Measurements from ENCODE around the gene NRIP3.
"Not testable (repeated sequence)": the region's sequence is repeated elsewhere in the genome, so short reads cannot be mapped to it uniquely, and the experiment has no call there.

DNA sequence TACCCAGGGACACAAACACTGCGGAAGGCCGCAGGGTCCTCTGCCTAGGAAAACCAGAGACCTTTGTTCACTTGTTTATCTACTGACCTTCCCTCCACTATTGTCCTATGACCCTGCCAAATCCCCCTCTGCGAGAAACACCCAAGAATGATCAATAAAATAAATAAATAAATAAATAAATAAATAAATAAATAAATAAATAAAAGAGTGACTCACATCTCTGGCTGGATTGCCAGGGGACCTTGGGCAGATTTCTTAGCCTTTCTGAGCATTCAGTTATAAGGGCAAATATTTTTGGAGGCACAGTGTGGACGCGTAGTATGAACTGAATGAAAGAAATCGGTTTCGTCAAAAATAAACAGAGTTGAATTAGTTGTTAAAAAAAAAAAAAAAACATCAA is 24.4 kb downstream of the NRIP3 start:
- TF ChIP-seq, protein P1, sequence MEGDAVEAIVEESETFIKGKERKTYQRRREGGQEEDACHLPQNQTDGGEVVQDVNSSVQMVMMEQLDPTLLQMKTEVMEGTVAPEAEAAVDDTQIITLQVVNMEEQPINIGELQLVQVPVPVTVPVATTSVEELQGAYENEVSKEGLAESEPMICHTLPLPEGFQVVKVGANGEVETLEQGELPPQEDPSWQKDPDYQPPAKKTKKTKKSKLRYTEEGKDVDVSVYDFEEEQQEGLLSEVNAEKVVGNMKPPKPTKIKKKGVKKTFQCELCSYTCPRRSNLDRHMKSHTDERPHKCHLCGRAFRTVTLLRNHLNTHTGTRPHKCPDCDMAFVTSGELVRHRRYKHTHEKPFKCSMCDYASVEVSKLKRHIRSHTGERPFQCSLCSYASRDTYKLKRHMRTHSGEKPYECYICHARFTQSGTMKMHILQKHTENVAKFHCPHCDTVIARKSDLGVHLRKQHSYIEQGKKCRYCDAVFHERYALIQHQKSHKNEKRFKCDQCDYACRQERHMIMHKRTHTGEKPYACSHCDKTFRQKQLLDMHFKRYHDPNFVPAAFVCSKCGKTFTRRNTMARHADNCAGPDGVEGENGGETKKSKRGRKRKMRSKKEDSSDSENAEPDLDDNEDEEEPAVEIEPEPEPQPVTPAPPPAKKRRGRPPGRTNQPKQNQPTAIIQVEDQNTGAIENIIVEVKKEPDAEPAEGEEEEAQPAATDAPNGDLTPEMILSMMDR (IDR thresholded peaks at IDR 0.05): not testable (repeated sequence)
- not testable (repeated sequence) for TF ChIP-seq POLR2A (IDR thresholded peaks at IDR 0.05)
